Prostate gland (tissue), 2 donors: ENCODE measurements around the gene SMIM24. TPM values are rescaled to one million over a fixed set of nuclear protein-coding genes. Genes with fewer than 3 reads are reported as not detected.

Source experiments
- DNase-seq: peaks from one replicate; pipeline ENCODE4 v3.0.0-alpha.2; 2019; ENCODE audit warnings: low spot score
- H3K27ac ChIP-seq, 2 donors: fragments of 200-600 bp; sonication (generic); 2 replicates each; pipeline ENCODE4 v1.5.1; 2017 to 2019
- H3K27me3 ChIP-seq: fragments of 200-600 bp; sonication (generic); replicated peaks from 2 replicates; pipeline ENCODE4 v1.5.1; 2019; ENCODE audit not compliant: insufficient read depth
- H3K36me3 ChIP-seq, 2 donors: fragments of 200-600 bp; sonication (generic); 1 replicate in 1 of 2; 2 replicates in 1 of 2; pipeline versions ENCODE4 v1.5.1 to v1.8.1; 2017 to 2019
- H3K4me1 ChIP-seq: fragments of 200-600 bp; sonication (generic); replicated peaks from 2 replicates; pipeline ENCODE4 v1.5.1; 2019
- H3K4me3 ChIP-seq, 2 donors: fragments of 200-600 bp; sonication (generic); 2 replicates each; pipeline ENCODE4 v1.5.1; 2017 to 2019
- H3K9me3 ChIP-seq: fragments of 200-600 bp; sonication (generic); 2 replicates; pipeline ENCODE4 v1.5.1; 2017
- POLR2A ChIP-seq: fragments of 450-650 bp; IDR thresholded peaks from one replicate; pipeline ENCODE4 v1.6.1; 2016; ENCODE audit warnings: antibody characterized with exemption, mild to moderate bottlenecking
- POLR2AphosphoS5 ChIP-seq: sonication (generic); formaldehyde crosslinking; IDR thresholded peaks from one replicate; pipeline ENCODE4 v1.6.1; 2017; ENCODE audit warnings: antibody characterized with exemption
- WGBS: methylation state at CpG from one replicate; pipeline ENCODE4 v1.1.5; 2018; 5-methylcytosine and 5-hydroxymethylcytosine counted together
- intact Hi-C: fragments of 100-400 bp; cut with DNase I; formaldehyde crosslinking; loops from one replicate; pipeline ENCODE4 v1.14.2; 2022
- total RNA-seq, 2 donors: library from RNA; depleted of rRNA; stranded (reverse); fragments of >200 nt; gene quantifications; one replicate each; pipeline ENCODE4 v1.1.0, GENCODE V29; 2016
- TF ChIP-seq, protein P1 (sequence below), 4 experiments: fragments of 200-600 bp in 2 of 4; fragments of 450-650 bp in 2 of 4; sonication (generic) in 2 of 4; IDR thresholded peaks; 1 replicate in 3 of 4; 2 replicates in 1 of 4; pipeline ENCODE4 v1.5.1; 2016 to 2019; ENCODE audit warnings: antibody characterized with exemption in 4 of 4, mild to moderate bottlenecking in 2 of 4, moderate library complexity in 2 of 4

SMIM24 gene
- total RNA-seq, 2 donors from 2014 or later: 0.32 to 1.6 TPM

- H3K4me1 ChIP-seq: no peaks in the 10 kb centered on the region
- peaks cover 21 to 26% of the 10 kb centered on the region in 2 donors for H3K36me3 ChIP-seq
Measured at GRCh38 chr19:3456925-3457527, 23.3 kb downstream of the SMIM24 start.

GRCh38 chr19:3455960-3456601, 24.2 kb downstream of the SMIM24 start:
- 78% methylated on average over 37 of the region's 37 CpGs for WGBS
- Histone ChIP-seq H3K4me3 (no peak overlapping the region), H3K4me1 (no peaks in the 10 kb centered on the region), H3K9me3 (no peaks in the 10 kb centered on the region), H3K27ac (peak overlapping the region in 1 of 2 donors; percentile 74), H3K27me3 (no peaks in the 10 kb centered on the region), H3K36me3 (peaks cover 21 to 26% of the 10 kb centered on the region in 2 donors)
- no peak for TF ChIP-seq POLR2AphosphoS5
- TF ChIP-seq, protein P1, sequence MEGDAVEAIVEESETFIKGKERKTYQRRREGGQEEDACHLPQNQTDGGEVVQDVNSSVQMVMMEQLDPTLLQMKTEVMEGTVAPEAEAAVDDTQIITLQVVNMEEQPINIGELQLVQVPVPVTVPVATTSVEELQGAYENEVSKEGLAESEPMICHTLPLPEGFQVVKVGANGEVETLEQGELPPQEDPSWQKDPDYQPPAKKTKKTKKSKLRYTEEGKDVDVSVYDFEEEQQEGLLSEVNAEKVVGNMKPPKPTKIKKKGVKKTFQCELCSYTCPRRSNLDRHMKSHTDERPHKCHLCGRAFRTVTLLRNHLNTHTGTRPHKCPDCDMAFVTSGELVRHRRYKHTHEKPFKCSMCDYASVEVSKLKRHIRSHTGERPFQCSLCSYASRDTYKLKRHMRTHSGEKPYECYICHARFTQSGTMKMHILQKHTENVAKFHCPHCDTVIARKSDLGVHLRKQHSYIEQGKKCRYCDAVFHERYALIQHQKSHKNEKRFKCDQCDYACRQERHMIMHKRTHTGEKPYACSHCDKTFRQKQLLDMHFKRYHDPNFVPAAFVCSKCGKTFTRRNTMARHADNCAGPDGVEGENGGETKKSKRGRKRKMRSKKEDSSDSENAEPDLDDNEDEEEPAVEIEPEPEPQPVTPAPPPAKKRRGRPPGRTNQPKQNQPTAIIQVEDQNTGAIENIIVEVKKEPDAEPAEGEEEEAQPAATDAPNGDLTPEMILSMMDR (IDR thresholded peaks at IDR 0.05): no peak
- no peak for TF ChIP-seq POLR2A
- intact Hi-C loops: no loop called here
- no peak for DNase-seq

More at GRCh38 chr19:3456925-3457527, 23.3 kb downstream of the SMIM24 start:
- Histone ChIP-seq H3K4me3 (no peak overlapping the region), H3K9me3 (no peaks in the 10 kb centered on the region), H3K27ac (peak overlapping the region; percentile 74 to 79), H3K27me3 (no peaks in the 10 kb centered on the region)
- WGBS: 72% methylated on average over 17 of the region's 18 CpGs
- no peak for TF ChIP-seq POLR2A
- TF ChIP-seq POLR2AphosphoS5: no peak
- TF ChIP-seq, protein P1 (IDR thresholded peaks at IDR 0.05): no peak
- DNase-seq: no peak
- intact Hi-C loops: no loop called here

DNA sequence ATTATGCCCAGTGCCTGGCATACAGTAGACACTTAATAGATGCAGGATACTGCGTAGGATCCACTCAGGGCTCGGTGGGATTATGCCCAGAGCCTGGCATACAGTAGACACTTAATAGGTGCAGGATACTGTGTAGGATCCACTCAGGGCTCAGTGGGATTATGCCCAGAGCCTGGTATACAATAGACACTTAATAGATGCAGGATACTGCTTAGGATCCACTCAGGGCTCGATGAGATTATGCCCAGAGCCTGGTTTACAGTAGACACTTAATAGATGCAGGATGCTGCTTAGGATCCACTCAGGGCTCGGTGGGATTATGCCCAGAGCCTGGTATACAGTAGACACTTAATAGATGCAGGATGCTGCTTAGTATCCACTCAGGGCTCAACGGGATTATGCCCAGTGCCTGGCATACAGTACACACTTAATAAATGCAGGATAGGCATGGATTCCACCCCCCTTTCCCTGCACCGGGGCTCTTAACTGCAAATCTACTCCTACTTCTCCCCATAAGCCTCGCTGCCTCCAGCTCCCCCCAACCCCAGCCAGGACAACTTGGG, 24.9 kb downstream of the SMIM24 start:
- intact Hi-C loops: no loop called here
- no peaks in the 10 kb centered on the region for H3K27me3 ChIP-seq
- H3K4me1 ChIP-seq: no peaks in the 10 kb centered on the region
- peaks cover 21 to 26% of the 10 kb centered on the region in 2 donors for H3K36me3 ChIP-seq
- DNase-seq: no peak
- TF ChIP-seq POLR2A (no peak), POLR2AphosphoS5 (no peak)
- TF ChIP-seq, protein P1 (IDR thresholded peaks at IDR 0.05): no peak
- WGBS: 81% methylated on average over 7 of the region's 7 CpGs
- no peaks in the 10 kb centered on the region for H3K9me3 ChIP-seq
- no peak overlapping the region for H3K27ac ChIP-seq
- H3K4me3 ChIP-seq: no peak overlapping the region

GRCh38 chr19:3454656-3455392, 25.5 kb downstream of the SMIM24 start:
- Histone ChIP-seq H3K27ac (peak overlapping the region in 1 of 2 donors; percentile 56), H3K9me3 (no peaks in the 10 kb centered on the region), H3K36me3 (peaks cover 22 to 26% of the 10 kb centered on the region in 2 donors), H3K4me3 (no peak overlapping the region), H3K4me1 (no peaks in the 10 kb centered on the region), H3K27me3 (no peaks in the 10 kb centered on the region)
- TF ChIP-seq POLR2A (no peak), POLR2AphosphoS5 (no peak)
- TF ChIP-seq, protein P1 (IDR thresholded peaks at IDR 0.05): no peak
- intact Hi-C loops: no loop called here
- WGBS: 88% methylated on average over 15 of the region's 15 CpGs
- no peak for DNase-seq
